GM18517 (cell line): ENCODE results near the gene GAS2L1.

ENCODE experiments used
- ATAC-seq: cut with Tn5 transposase; IDR thresholded peaks from one replicate; pipeline ENCODE4 v1.9.1; 2021; ENCODE audit warnings: mild to moderate bottlenecking, moderate library complexity; ENCODE audit not compliant: unreplicated experiment

Gene GAS2L1

GRCh38 chr22:29308791-29309262 lies 2.4 kb downstream of the GAS2L1 start:
- no peak for ATAC-seq

- no peak for ATAC-seq
Measured at GRCh38 chr22:29309332-29310064, 3.0 kb downstream of the GAS2L1 start.

GRCh38 chr22:29310065-29310862 lies 3.8 kb downstream of the GAS2L1 start:
- no peak for ATAC-seq

GRCh38 chr22:29310863-29311339 lies 4.5 kb downstream of the GAS2L1 start:
- no peak for ATAC-seq

- ATAC-seq, result no peak
Measured at GRCh38 chr22:29311464-29312217, 5.2 kb downstream of the GAS2L1 start.

GRCh38 chr22:29312218-29313125 lies 6.0 kb downstream of the GAS2L1 start:
- ATAC-seq, result no peak

- no peak for ATAC-seq
Measured at GRCh38 chr22:29313126-29313575, 6.7 kb downstream of the GAS2L1 start.

- ATAC-seq, result no peak
Measured at GRCh38 chr22:29313576-29314466, 7.4 kb downstream of the GAS2L1 start.

- ATAC-seq, result no peak
Measured at GRCh38 chr22:29314537-29315285, 8.3 kb downstream of the GAS2L1 start.

- no peak for ATAC-seq
Measured at GRCh38 chr22:29315286-29316140, 9.1 kb downstream of the GAS2L1 start, which contains the start of gene RASL10A. Gene RASL10A, minus strand, starts transcription at chr22:29315697. Its CDS starts 451 bp downstream, at chr22:29315246.

- no peak for ATAC-seq
Measured at GRCh38 chr22:29316141-29316828, 9.8 kb downstream of the GAS2L1 start.

GRCh38 chr22:29317827-29318454 lies 11.5 kb downstream of the GAS2L1 start:
- no peak for ATAC-seq

GRCh38 chr22:29319072-29319471 lies 12.6 kb downstream of the GAS2L1 start:
- ATAC-seq, result no peak

- ATAC-seq, result no peak
Measured at GRCh38 chr22:29320546-29320945, 14.1 kb downstream of the GAS2L1 start.

- ATAC-seq, result no peak
Measured at GRCh38 chr22:29323641-29324040, 17.2 kb downstream of the GAS2L1 start.

- no peak for ATAC-seq
Measured at GRCh38 chr22:29325356-29325755, 18.9 kb downstream of the GAS2L1 start.
